Astrocyte (in vitro differentiated cells and primary cell): ENCODE measurements around the gene IL32. TPM values are rescaled to one million over a fixed set of nuclear protein-coding genes. Genes with fewer than 3 reads are reported as not detected.

Source experiments
- DNase-seq: peaks from one replicate; pipeline ENCODE4 v3.0.0-alpha.2; 2010; ENCODE audit warnings: low read depth
- FAIRE-seq: peaks from 2 replicates; lab custom pipeline; 2011; peaks lifted over from hg19 to GRCh38; lab: Jason Lieb, UNC
- H2AFZ ChIP-seq: 2 replicates; pipeline ENCODE4 v1.6.0; 2012; ENCODE audit warnings: low read depth, low read length, inconsistent platforms
- H3K27ac ChIP-seq: 2 replicates; pipeline ENCODE4 v1.5.1; 2011; ENCODE audit warnings: low read depth, low read length, inconsistent platforms
- H3K27me3 ChIP-seq: 2 replicates; pipeline ENCODE4 v1.6.0; 2011; ENCODE audit warnings: low read length, inconsistent platforms; ENCODE audit not compliant: insufficient read depth
- H3K36me3 ChIP-seq: 2 replicates; pipeline ENCODE4 v1.5.1; 2011; ENCODE audit warnings: low read length, inconsistent platforms; ENCODE audit not compliant: insufficient read depth
- H3K4me1 ChIP-seq: 2 replicates; pipeline ENCODE4 v1.5.1; 2011; ENCODE audit warnings: low read length, inconsistent platforms; ENCODE audit not compliant: insufficient read depth
- H3K4me2 ChIP-seq: 2 replicates; pipeline ENCODE4 v1.6.0; 2012; ENCODE audit warnings: low read length, inconsistent platforms
- H3K4me3 ChIP-seq: 2 replicates; pipeline ENCODE4 v1.5.1; 2011; ENCODE audit warnings: low read depth, mild to moderate bottlenecking, low read length, inconsistent platforms; ENCODE audit not compliant: insufficient read depth
- H3K79me2 ChIP-seq: 2 replicates; pipeline ENCODE4 v1.6.0; 2012; ENCODE audit warnings: mild to moderate bottlenecking, low read length, inconsistent platforms; ENCODE audit not compliant: insufficient read depth
- H3K9ac ChIP-seq: 2 replicates; pipeline ENCODE4 v1.6.0; 2012; ENCODE audit warnings: mild to moderate bottlenecking, low read length, inconsistent platforms
- H3K9me3 ChIP-seq: 2 replicates; pipeline ENCODE4 v1.5.1; 2012; ENCODE audit warnings: low read depth, mild to moderate bottlenecking, low read length, inconsistent platforms; ENCODE audit not compliant: insufficient read depth
- H4K20me1 ChIP-seq: 2 replicates; pipeline ENCODE4 v1.6.0; 2012; ENCODE audit warnings: low read length, inconsistent platforms; ENCODE audit not compliant: insufficient read depth
- H3K27ac Mint-ChIP-seq: one replicate; pipeline ENCODE4 v1.8.0; 2021; ENCODE audit warnings: mild to moderate bottlenecking, mixed read lengths; ENCODE audit not compliant: unreplicated experiment
- H3K27me3 Mint-ChIP-seq: one replicate; pipeline ENCODE4 v1.8.0; 2021; ENCODE audit warnings: low read depth, mixed read lengths; ENCODE audit not compliant: unreplicated experiment
- H3K36me3 Mint-ChIP-seq: one replicate; pipeline ENCODE4 v1.8.0; 2021; ENCODE audit warnings: low read depth, mixed read lengths; ENCODE audit not compliant: unreplicated experiment
- H3K4me1 Mint-ChIP-seq: one replicate; pipeline ENCODE4 v1.8.0; 2021; ENCODE audit warnings: low read depth, mixed read lengths; ENCODE audit not compliant: unreplicated experiment
- H3K4me3 Mint-ChIP-seq: one replicate; pipeline ENCODE4 v1.8.0; 2021; ENCODE audit warnings: mild to moderate bottlenecking, moderate library complexity, mixed read lengths; ENCODE audit not compliant: unreplicated experiment
- H3K9me3 Mint-ChIP-seq: one replicate; pipeline ENCODE4 v1.8.0; 2021; ENCODE audit warnings: mild to moderate bottlenecking, mixed read lengths; ENCODE audit not compliant: unreplicated experiment
- CTCF ChIP-seq: IDR thresholded peaks from 2 replicates; pipeline ENCODE4 v1.5.1; 2011; ENCODE audit warnings: low read depth, mild to moderate bottlenecking, inconsistent platforms, low read length, moderate library complexity; ENCODE audit not compliant: insufficient read depth
- EZH2 ChIP-seq: IDR thresholded peaks from 2 replicates; pipeline ENCODE4 v1.6.1; 2012; ENCODE audit warnings: mild to moderate bottlenecking, low read length, inconsistent platforms; ENCODE audit not compliant: insufficient read depth
- total RNA-seq: library from RNA; stranded (reverse); gene quantifications from 2 replicates; pipeline ENCODE4 v1.2.1, GENCODE V29; 2021

Gene IL32
- total RNA-seq, 1 donor from 2014 or later: 43.8 TPM

- H3K27ac ChIP-seq: no peak overlapping the region
- H2AFZ ChIP-seq: no peak overlapping the region
Observed at GRCh38 chr16:3063625-3064386, 1.6 kb upstream of the IL32 start.

DNA sequence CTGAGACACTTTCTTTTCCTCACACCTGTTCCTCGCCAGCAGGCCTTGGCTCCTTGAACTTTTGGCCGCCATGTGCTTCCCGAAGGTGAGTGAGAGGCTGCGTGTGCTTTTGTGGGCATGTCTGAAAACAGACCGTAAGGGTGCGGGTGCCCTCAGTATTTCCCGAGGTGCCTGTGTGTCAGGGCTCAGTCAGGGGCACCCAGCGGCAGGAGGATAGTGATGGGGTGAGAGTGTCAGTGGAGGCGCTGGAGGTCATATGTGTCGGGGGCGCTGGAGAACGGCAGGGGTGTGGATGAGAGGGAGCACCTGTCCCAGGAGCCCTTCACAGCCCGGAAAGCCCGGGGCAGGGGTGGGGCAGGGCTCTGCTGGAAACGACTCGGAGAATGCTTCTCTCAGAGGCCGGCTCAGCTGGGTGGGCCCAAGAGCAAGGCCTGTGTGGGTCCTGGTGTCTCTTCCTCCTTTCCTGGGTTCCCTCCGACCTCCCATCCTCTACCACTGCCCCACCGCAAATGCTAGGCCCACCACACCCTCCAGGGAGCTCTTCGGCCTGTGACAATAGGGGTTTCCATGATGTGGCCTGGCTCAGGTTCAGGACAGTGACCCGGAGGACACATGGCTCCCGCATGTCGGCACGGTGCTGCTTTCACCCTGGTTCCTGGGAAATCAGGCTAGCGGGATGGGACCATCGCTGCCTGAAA lies 451 bp downstream of the IL32 start:
- H3K27me3 ChIP-seq: peaks cover 2% of the 10 kb centered on the region
- H3K79me2 ChIP-seq: no peaks in the 10 kb centered on the region
- H3K4me1 ChIP-seq: peaks cover 6% of the 10 kb centered on the region
- Mint-ChIP-seq H3K9me3 (peaks cover 3% of the 10 kb centered on the region), H3K27me3 (peaks cover 5% of the 10 kb centered on the region), H3K27ac (no peak overlapping the region), H3K4me3 (peak overlapping the region; percentile 34), H3K4me1 (peaks cover 8% of the 10 kb centered on the region), H3K36me3 (peaks cover 3% of the 10 kb centered on the region)
- H4K20me1 ChIP-seq: no peaks in the 10 kb centered on the region
- no peak overlapping the region for H3K27ac ChIP-seq
- H3K36me3 ChIP-seq: no peaks in the 10 kb centered on the region
- H3K9ac ChIP-seq: peak overlapping the region; percentile 68
- no peaks in the 10 kb centered on the region for H3K9me3 ChIP-seq
- peak overlapping the region; percentile 72 for H2AFZ ChIP-seq
- no peak for FAIRE-seq
- no peak overlapping the region for H3K4me3 ChIP-seq
- no peak for DNase-seq
- peak overlapping the region; percentile 66 for H3K4me2 ChIP-seq
- TF ChIP-seq CTCF: no peak
- TF ChIP-seq EZH2: no peak

More at GRCh38 chr16:3063625-3064386, 1.6 kb upstream of the IL32 start:
- Mint-ChIP-seq H3K4me3 (no peak overlapping the region), H3K9me3 (no peaks in the 10 kb centered on the region), H3K27me3 (no peaks in the 10 kb centered on the region), H3K36me3 (no peaks in the 10 kb centered on the region), H3K4me1 (peaks cover 5% of the 10 kb centered on the region), H3K27ac (no peak overlapping the region)
- DNase-seq (no peak), FAIRE-seq (no peak)
- no peak overlapping the region for H3K4me2 ChIP-seq
- H3K27me3 ChIP-seq: peaks cover 2% of the 10 kb centered on the region
- TF ChIP-seq EZH2: no peak
- peaks cover 11% of the 10 kb centered on the region for H3K4me1 ChIP-seq
- no peaks in the 10 kb centered on the region for H3K79me2 ChIP-seq
- no peak overlapping the region for H3K9ac ChIP-seq
- no peaks in the 10 kb centered on the region for H4K20me1 ChIP-seq
- H3K36me3 ChIP-seq: no peaks in the 10 kb centered on the region
- H3K4me3 ChIP-seq: no peak overlapping the region
- no peaks in the 10 kb centered on the region for H3K9me3 ChIP-seq

DNA sequence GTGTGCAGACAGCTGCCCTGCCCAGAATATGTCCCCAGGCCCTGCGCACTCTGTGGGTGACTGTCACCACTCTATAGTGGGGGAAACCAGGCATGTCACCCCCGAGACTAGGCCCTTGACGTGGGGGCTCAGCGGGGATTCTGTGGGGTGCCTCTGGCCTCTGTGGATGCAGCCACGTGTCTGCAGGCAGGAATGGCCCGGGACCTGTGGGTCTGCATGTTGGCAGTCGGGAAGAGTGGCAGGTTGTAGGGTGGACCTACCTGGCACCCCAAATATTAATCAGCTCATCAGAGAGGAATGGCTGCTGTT lies 954 bp downstream of the IL32 start:
- H3K4me3 Mint-ChIP-seq: no peak overlapping the region
- H3K4me1 Mint-ChIP-seq: peaks cover 8% of the 10 kb centered on the region
- H3K27me3 ChIP-seq: peaks cover 2% of the 10 kb centered on the region
- no peaks in the 10 kb centered on the region for H4K20me1 ChIP-seq
- DNase-seq (no peak), FAIRE-seq (no peak)
- H3K4me2 ChIP-seq: peak overlapping the region; percentile 66
- H3K4me3 ChIP-seq: no peak overlapping the region
- no peaks in the 10 kb centered on the region for H3K36me3 ChIP-seq
- H3K4me1 ChIP-seq: peaks cover 6% of the 10 kb centered on the region
- H2AFZ ChIP-seq: no peak overlapping the region
- peaks cover 6% of the 10 kb centered on the region for H3K36me3 Mint-ChIP-seq
- peaks cover 3% of the 10 kb centered on the region for H3K9me3 Mint-ChIP-seq
- no peaks in the 10 kb centered on the region for H3K79me2 ChIP-seq
- peaks cover 5% of the 10 kb centered on the region for H3K27me3 Mint-ChIP-seq
- no peak overlapping the region for H3K27ac ChIP-seq
- TF ChIP-seq EZH2 (no peak), CTCF (no peak)
- no peaks in the 10 kb centered on the region for H3K9me3 ChIP-seq
- H3K9ac ChIP-seq: no peak overlapping the region
- no peak overlapping the region for H3K27ac Mint-ChIP-seq
